Peyer's patch (tissue), 4 donors: ENCODE results near the gene KLHL28. TPM values are rescaled to one million over a fixed set of nuclear protein-coding genes. Genes with fewer than 3 reads are reported as not detected.

Source experiments
- DNase-seq, 3 donors: peaks; one replicate each; pipeline ENCODE4 v3.0.0-alpha.2; 2017 to 2019
- H3K27ac ChIP-seq, 4 donors: fragments of 200-600 bp; sonication (generic); one replicate each; pipeline ENCODE4 v1.5.1; 2016 to 2019
- H3K27me3 ChIP-seq, 2 donors: fragments of 200-600 bp; sonication (generic); one replicate each; pipeline ENCODE4 v1.5.1; 2019
- H3K36me3 ChIP-seq, 3 donors: fragments of 200-600 bp; sonication (generic); one replicate each; pipeline ENCODE4 v1.5.1; 2016 to 2019
- H3K4me1 ChIP-seq, 4 donors: fragments of 200-600 bp; sonication (generic); one replicate each; pipeline ENCODE4 v1.5.1; 2016 to 2019
- H3K4me3 ChIP-seq, 4 donors: fragments of 200-600 bp; sonication (generic); 1 replicate in 3 of 4; 2 replicates in 1 of 4; pipeline ENCODE4 v1.5.1; 2016 to 2019; ENCODE audit warnings: mild to moderate bottlenecking in 1 of 4
- H3K9me3 ChIP-seq, 4 donors: fragments of 200-600 bp; sonication (generic); one replicate each; pipeline ENCODE4 v1.5.1; 2016 to 2019; ENCODE audit warnings: mild to moderate bottlenecking in 1 of 4
- POLR2A ChIP-seq, 2 donors: fragments of 450-650 bp; IDR thresholded peaks; one replicate each; pipeline ENCODE4 v1.5.1; 2017; ENCODE audit warnings: antibody characterized with exemption in 2 of 2, mild to moderate bottlenecking in 2 of 2, moderate library complexity in 2 of 2
- total RNA-seq, 4 donors: library from RNA; depleted of rRNA; stranded (reverse); fragments of >200 nt; gene quantifications; one replicate each; pipeline ENCODE4 v1.1.0, GENCODE V29; 2016
- TF ChIP-seq, protein P1 (sequence below), 6 experiments: fragments of 450-650 bp in 4 of 6; fragments of 200-600 bp in 2 of 6; sonication (generic) in 1 of 6; IDR thresholded peaks; one replicate each; pipeline ENCODE4 v1.5.1; 2017 to 2019; ENCODE audit warnings: antibody characterized with exemption in 6 of 6, mild to moderate bottlenecking in 3 of 6, moderate library complexity in 1 of 6

Gene KLHL28
- total RNA-seq, 4 donors from 2014 or later = 7.4 to 17.0 (median 12.0) TPM

DNA sequence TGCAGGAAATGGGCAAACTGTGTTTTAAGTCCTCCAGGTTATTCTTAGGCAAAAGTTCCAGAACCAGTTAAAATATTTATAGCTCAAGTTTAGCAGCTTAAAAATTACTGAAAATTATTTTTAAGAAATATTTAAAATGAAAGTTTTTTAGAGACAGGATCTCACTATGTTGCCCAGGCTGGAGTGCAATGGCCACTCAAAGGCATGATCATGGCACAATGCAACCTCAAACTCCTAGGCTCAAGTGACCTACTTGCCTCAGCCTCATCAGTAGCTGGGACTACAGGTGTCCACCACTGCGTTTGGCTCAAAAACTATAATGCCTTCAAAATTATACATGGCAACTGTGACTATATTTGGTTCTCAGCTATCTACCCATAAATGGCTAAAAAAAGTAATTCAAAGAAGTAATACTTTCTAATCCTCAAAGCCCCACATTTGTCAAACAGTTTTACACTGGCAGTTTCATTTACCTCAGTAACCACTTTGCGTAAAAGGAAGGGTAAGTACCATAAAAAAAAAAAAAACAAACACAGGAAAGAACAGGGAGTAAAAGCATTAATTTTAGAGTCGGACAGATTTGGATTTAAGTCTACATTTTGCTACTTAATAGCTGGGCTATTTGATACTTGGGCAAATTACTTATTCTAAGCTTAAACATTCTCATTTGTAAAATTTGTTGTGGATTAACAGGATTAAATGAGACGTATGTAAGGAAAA, 9.2 kb downstream of the KLHL28 start:
- Histone ChIP-seq H3K36me3 (no peaks in the 10 kb centered on the region), H3K4me1 (no peaks in the 10 kb centered on the region), H3K27me3 (no peaks in the 10 kb centered on the region), H3K9me3 (no peaks in the 10 kb centered on the region), H3K27ac (no peak overlapping the region), H3K4me3 (no peak overlapping the region)
- no peak for DNase-seq
- TF ChIP-seq, protein P1, sequence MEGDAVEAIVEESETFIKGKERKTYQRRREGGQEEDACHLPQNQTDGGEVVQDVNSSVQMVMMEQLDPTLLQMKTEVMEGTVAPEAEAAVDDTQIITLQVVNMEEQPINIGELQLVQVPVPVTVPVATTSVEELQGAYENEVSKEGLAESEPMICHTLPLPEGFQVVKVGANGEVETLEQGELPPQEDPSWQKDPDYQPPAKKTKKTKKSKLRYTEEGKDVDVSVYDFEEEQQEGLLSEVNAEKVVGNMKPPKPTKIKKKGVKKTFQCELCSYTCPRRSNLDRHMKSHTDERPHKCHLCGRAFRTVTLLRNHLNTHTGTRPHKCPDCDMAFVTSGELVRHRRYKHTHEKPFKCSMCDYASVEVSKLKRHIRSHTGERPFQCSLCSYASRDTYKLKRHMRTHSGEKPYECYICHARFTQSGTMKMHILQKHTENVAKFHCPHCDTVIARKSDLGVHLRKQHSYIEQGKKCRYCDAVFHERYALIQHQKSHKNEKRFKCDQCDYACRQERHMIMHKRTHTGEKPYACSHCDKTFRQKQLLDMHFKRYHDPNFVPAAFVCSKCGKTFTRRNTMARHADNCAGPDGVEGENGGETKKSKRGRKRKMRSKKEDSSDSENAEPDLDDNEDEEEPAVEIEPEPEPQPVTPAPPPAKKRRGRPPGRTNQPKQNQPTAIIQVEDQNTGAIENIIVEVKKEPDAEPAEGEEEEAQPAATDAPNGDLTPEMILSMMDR (IDR thresholded peaks at IDR 0.05) = no peak
- TF ChIP-seq POLR2A (IDR thresholded peaks at IDR 0.05) = no peak

DNA sequence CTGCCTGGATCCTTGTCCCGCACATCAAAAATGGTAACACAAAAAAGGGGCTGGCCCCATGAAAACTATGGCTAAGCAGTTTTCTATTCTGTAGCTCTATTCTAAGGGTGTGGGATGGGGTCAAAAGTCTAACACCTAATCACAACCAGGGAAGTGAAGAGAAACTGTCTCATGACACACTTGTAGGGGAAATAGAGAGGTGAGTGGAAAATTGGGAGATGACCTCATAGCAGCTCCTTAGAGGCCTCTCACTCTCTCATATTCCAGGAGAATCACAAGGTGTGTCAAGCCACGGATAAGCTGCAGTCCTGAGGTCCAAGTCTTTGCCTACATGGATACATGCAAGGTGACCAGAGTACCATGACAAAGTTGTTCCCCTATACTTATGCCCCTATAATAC, 10.7 kb downstream of the KLHL28 start:
- Histone ChIP-seq H3K4me1 (no peaks in the 10 kb centered on the region), H3K27me3 (no peaks in the 10 kb centered on the region), H3K4me3 (no peak overlapping the region), H3K9me3 (no peaks in the 10 kb centered on the region), H3K27ac (no peak overlapping the region), H3K36me3 (no peaks in the 10 kb centered on the region)
- no peak for TF ChIP-seq POLR2A (IDR thresholded peaks at IDR 0.05)
- TF ChIP-seq, protein P1 (IDR thresholded peaks at IDR 0.05) = no peak
- DNase-seq = no peak

DNA sequence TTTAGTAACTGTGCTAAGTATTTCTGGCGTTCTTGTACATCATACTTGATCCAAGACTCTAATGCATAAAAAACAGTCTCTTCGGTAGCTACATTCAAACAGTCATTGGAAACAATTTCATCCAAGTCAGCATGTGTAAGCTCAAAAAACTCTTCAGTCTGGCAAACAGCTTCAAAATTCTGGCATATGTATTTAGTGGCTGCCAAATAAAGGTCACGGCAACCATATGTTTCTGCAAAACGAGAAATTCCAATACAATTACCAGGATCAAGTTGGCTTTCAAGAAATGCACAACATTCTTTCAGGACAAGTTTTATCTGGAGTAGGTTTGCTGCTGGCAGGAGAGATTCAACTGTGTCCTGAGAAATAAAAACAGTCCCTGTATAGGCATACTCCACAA, 16.5 kb downstream of the KLHL28 start:
- Histone ChIP-seq H3K36me3 (peaks cover 0 to 36% (median 0%) of the 10 kb centered on the region in 3 donors), H3K4me3 (no peak overlapping the region), H3K4me1 (no peaks in the 10 kb centered on the region), H3K9me3 (no peaks in the 10 kb centered on the region), H3K27me3 (no peaks in the 10 kb centered on the region), H3K27ac (no peak overlapping the region)
- DNase-seq = no peak
- TF ChIP-seq, protein P1 (IDR thresholded peaks at IDR 0.05) = no peak
- TF ChIP-seq POLR2A (IDR thresholded peaks at IDR 0.05) = no peak

DNA sequence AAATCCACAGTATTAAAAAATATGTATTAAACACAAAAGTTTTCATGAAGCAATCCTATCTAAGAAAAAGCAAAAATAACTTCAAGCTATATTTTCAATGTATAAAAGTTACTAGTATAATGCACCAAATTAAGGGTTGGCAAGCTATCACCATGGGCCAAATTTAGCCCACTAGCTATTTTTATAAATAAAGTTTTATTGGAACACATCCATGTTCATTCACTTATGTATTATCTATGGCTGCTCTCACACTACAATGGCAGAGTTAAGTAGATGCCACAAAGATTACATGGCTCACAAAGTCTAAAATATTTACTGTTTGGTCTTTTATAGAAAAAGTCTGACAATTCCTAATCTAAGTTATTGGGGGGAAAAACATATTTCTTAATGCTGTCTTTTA, 17.6 kb downstream of the KLHL28 start:
- Histone ChIP-seq H3K27me3 (no peaks in the 10 kb centered on the region), H3K27ac (no peak overlapping the region), H3K4me3 (no peak overlapping the region), H3K36me3 (peaks cover 0 to 40% (median 0%) of the 10 kb centered on the region in 3 donors), H3K4me1 (no peaks in the 10 kb centered on the region), H3K9me3 (no peaks in the 10 kb centered on the region)
- DNase-seq = no peak
- TF ChIP-seq, protein P1 (IDR thresholded peaks at IDR 0.05) = no peak
- no peak for TF ChIP-seq POLR2A (IDR thresholded peaks at IDR 0.05)

DNA sequence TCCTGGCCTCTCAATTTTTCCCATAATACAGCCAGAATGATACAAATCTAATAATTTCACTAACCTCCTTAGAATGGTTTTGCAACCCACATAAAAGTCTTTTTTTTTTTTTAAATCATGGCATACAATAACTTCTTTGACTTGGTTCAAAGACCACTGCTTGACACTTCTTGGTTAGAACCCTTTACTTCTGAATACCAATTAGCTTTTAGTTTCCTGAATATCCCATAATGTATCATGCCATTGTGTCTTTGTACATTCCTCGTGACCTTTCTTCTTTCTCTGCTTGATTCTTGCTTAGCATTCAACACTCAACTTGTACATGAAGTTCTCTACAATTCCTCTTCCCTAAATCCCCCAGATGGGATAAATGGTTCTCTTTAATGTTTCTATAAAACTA, 19.3 kb downstream of the KLHL28 start:
- no peak for DNase-seq
- Histone ChIP-seq H3K36me3 (peaks cover 0 to 41% (median 0%) of the 10 kb centered on the region in 3 donors), H3K4me3 (no peak overlapping the region), H3K27ac (no peak overlapping the region), H3K27me3 (no peaks in the 10 kb centered on the region), H3K4me1 (no peaks in the 10 kb centered on the region), H3K9me3 (no peaks in the 10 kb centered on the region)
- TF ChIP-seq, protein P1 (IDR thresholded peaks at IDR 0.05) = no peak
- TF ChIP-seq POLR2A (IDR thresholded peaks at IDR 0.05) = no peak
